Inflammatory macrophage treated with lipopolysaccharide for 1 hour (primary cell): ENCODE data around the gene YBX2.
"Not testable (repeated sequence)": the region's sequence is repeated elsewhere in the genome, so short reads cannot be mapped to it uniquely, and the experiment has no call there.

Source experiments
- DNase-seq, 2 donors: peaks; one replicate each; pipeline ENCODE4 v3.0.0-alpha.2; 2020 to 2022

YBX2 gene

DNA sequence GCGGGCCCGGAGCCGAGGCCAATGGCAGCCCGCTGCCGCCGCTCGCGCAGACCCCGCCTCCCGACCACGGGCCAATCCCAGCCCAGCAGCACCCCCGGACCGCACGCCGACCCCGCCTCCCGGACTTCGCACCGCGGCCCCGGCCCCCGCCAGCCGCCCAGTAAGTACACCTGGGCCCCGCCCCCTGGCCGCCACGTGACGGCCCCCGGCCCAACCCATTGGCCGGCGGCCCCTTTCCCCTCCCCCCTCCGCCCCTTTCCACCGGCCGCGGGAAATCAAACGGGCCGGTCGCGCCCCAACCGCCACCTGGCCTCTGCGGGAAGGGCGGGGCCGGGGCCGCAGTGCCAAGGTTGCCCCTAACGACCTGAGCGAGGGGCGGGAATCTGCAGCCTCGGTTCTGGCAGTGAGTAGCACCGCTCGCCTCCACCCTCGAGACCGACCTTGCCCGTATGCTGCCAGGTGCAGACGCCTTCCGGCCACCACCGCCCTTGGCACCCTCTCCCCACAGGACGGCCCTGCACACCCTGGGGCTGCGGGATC is at the start of gene YBX2:
Gene YBX2, minus strand, starts transcription at position 26 of the 540 bp plus-strand sequence. CDS start 139 bp downstream, outside the sequence.
- peak; percentile 21 to 22 for DNase-seq

DNA sequence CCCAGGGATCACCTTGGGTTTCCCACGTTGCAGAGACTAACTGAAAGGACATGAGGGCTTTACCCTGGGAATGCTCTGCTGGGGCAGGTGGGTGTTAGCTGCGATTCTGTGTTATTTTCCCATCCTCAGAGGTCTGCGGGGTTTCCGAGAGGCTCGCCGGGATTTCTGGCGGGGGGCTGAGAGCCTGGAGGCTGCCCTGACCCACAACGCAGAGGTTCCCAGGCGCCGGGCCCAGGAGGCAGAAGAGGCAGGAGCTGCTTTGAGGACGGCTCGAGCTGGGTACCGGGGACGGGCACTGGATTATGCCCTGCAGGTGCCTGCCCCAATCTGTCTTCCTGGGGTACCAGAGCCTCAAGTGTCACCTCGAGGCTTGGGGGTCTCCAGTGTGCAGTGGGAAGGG is 48.8 kb upstream of the YBX2 start:
- no peak for DNase-seq

DNA sequence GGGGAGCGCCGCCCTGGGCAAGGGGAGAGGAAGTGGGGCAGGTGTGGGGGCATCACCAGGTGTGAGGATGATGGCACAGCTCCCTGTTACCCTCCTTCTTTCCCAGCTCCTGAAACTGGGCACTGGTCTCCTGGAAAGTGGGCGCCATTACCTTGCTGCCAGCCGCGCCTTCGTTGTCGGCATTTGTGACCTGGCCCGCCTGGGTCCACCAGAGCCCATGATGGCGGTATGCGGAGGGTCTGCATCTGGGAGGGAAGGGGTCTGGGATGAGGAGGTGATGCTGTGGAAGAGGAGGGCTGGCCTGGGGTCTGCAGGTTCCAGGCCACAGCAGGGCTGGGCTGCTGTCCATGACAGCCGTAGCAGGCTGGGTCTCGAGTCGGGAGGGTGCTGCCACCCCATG is 47.4 kb upstream of the YBX2 start:
- no peak for DNase-seq

DNA sequence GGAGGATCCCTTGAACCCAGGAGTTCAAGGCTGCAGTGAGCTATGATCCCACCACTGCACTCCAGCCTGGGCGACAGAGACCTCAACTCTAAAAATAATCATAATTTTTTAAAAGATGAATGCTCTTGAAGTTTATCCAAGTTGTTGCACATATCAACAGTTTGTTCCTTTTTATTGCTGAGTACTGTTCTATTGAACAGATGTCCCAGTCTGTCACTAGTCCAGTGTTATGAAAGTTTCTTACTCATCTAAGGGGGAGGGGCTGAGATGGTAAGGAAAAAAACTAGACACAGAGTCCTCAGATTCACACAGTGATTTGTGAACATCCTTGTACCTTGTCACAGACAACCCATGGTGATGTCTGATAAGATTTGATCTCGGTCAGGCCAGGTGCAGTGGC is 45.7 kb upstream of the YBX2 start:
- DNase-seq: peak; percentile 42 to 48

DNA sequence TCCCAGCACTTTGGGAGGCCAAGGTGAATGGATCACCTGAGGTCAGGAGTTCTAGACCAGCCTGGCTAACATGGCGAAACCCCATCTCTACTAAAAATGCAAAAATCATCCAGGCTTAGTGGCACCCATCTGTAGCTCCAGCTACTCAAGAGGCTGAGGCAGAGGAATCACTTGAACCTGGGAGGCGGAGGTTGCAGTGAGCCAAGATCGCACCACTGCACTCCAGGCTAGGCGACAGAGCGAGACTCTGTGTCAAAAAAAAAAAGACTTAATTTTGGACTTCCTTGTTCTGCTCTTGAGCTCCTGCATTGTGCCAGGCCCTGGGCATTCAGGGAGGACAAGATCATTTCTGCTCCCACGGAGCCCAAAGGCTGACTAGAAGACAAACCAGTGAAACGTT is 43.2 kb upstream of the YBX2 start:
- DNase-seq: not testable (repeated sequence)

DNA sequence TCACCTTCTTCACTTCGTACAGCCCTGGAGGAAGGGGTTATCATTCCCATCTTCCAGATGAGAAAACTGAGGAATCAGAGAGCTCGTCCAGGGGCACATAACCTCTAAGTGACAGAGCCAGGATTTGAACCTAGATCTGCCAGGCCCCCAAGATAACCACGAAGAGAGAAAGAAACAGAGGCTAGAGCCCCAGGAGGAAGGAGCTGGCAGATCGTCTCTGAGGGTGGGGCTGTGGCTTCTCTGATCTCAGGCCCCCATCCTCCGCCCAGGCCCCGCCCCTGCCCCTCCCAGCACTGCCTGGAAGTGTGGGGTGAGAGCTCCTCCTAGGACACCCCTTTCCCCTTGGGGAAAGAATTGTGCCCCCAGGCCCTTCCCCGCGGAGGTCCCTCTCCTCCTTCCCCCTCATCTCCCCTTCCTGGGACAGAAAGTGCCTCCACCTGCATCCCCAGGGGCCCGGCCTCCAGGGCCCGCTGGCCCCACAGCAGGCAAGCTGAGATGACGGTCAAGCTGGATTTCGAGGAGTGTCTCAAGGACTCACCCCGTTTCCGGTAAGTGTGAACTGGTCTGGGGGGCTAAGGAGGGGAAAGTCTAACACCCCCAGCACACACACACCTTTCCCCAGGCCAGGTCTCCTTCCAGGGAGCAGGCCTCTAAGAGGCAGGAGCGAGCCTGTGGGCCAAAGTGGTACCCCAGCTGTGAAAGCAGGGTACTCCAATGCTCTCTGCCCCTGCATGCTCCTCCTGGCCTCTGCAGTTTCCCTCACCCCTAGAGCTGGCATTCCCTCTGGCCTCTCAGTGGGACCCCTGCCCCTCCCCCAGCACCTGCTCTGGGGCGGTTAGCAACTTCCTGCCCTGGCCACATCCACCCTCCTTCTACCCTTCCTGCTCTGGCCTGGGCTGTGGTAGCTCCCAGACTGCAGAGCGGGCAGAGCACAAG is 42.1 kb upstream of the YBX2 start, which contains the start of gene ACAP1:
Gene ACAP1, plus strand, starts transcription at position 290 of the 936 bp plus-strand sequence. Its CDS starts 206 bp downstream, at position 496.
- peak in 1 of 2 donors; percentile 16 for DNase-seq

DNA sequence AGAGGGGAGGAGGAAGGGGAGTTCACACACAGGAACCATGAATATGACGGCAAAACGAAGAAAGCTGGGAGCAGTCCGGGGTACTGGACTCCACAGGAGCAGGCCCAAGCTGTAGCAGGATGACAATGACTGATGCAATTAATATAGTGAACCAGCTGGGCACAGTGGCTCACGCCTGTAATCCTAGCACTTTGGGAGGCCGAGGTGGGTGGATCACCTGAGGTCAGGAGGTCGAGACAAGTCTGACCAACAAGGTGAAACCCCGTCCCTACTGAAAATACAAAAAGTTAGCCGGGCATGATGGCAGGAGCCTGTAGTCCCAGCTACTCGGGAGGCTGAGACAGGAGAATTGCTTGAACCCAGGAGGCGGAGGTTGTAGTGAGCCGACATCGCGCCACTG is 41.3 kb upstream of the YBX2 start:
- not testable (repeated sequence) for DNase-seq

DNA sequence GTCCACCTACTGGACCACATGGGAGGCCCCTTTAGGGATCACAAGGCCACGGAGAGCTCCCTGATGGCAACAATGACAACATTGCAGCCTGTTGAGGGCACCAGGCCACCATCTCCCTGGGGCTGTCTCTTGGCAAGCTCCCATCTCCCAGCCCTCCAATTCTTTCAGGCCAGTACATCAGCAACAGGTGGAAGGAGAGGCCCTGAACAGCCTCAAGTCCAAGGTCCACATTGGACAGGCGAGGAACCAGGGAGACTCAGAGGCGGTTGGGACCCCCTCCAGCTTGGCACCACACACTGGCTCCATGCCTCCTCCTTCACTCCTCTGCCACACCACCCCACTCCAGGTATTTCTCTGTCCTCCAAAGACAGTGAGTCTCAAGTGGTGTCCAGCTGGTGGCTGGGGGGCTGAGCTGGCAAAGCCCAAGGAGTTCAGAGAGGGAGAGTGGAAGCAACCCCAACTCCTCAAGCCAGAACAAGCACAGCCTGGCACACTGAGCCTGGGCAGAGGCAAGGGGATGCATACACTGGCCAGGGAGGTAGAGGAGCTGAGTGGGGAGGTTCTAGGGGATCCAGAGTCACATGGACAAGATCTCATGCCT is 40.6 kb upstream of the YBX2 start:
- DNase-seq: no peak

DNA sequence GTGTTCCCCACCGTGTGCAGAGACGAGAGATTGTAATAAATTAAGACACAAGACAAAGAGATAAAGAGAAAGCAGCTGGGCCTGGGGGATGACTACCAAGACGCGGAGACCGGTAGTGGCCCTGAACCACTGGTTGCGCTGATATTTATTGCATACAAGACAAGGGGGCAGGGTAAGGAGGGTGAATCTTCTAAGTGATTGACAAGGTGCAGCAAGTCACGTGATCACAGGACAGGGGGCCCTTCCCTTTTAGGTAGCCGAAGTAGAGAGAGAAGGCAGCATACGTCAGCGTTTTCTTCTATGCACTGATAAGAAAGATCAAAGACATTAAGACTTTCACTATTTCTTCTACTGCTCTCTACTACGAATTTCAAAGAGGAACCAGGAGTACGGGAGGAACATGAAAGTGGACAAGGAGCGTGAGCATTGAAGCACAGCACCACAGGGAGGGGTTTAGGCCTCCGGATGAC is 38.2 kb upstream of the YBX2 start:
- not testable (repeated sequence) for DNase-seq

DNA sequence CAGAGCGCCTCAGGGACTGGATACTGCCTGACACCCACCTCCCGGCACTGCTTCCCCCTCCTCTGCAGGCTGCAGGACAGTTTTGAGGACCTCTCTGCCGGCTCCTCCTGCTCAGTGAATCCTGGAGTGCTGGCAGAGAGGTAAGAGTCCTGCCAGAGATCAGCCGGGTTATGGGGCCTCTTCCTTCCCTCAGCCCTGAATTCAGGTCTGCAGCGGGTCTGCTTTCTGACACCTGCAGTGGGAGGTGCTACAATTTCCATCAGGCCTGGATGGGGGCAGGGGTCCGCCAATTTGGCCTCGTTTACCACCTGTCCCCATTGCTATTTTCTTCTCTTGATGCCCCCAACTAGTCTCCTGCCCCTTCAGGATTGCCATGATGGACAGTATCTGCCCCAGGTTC is 37.7 kb upstream of the YBX2 start:
- no peak for DNase-seq

DNA sequence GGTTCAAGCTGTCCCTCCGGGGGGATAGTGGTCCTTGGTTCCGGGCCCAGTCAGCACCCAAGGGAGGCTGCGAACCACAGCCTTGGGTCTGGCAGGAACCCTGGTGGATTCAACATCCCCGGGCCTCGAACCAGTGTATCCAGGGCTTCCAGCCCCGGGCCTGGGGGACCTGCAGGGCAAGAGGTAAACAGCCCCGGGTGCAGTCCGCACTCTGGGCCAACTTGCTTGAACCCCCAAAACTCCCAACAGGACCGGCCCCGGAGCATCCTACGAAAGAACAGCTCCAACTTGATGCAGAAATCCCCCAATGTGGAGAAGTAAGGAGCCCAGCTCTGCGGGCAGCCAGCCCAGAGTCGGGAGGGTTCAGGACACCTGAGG is 36.2 kb upstream of the YBX2 start:
- no peak for DNase-seq

DNA sequence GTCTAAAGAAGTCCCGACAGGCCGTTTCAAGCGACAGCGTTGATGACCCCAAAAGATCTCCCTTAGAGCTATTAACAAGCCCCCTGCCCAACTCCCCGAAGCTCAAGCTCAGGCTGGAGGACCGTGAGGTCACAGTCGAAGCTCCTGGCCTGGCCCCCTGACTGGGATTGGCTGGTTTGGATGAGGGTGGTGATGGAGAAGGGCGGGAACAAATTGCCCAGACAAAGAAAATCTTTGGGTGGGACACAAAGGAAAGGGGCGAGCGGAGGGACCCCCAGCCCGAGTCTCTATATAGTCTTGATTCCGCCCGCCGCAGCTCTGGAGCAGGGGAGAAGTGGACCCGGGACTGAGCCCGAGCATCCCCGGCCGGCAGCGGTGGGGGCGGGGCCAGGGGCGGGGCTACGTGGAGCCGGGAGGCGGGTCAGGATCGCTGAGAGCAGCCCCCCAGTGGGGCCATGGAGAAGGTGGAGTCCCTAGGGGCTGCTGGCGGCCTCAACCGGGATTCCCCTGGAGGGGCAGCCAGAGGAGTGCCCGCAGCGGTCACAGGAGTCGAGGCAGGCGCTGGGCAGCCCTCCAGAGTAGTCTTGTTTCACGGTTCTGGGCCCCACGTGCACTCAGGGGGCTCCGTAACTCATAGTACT is 35.7 kb upstream of the YBX2 start:
- peak; percentile 74 to 78 for DNase-seq

DNA sequence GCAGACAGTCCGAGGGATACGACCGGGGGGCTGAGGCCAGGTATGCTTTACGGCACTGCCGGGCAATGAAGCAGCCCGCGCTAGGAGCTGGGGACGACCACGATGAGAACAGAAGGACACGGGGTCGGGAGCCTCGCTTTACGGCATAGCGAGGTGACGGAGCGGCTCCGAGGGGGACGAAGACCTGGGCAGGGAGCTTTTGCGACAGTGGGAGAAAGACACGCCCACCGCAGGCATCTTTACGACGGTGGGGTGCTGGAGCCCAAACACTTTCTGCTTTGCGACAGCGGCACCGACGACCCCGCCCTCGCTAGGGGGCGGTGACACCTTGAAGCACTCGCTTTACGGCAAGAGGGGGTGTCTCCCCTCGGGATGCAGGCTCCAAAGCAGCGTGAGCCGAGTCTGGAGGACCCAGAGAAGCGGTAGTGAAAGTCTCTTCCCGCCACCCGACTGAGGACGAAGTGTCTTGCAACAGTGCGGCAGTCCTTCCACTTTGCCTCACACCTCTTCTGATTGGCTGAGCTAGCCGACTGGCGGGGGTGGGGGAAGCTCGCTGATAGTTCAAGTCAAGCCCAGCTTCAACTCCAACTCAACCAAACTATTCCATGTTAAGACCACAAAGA is 35.0 kb upstream of the YBX2 start:
- peak; percentile 97 to 100 for DNase-seq

DNA sequence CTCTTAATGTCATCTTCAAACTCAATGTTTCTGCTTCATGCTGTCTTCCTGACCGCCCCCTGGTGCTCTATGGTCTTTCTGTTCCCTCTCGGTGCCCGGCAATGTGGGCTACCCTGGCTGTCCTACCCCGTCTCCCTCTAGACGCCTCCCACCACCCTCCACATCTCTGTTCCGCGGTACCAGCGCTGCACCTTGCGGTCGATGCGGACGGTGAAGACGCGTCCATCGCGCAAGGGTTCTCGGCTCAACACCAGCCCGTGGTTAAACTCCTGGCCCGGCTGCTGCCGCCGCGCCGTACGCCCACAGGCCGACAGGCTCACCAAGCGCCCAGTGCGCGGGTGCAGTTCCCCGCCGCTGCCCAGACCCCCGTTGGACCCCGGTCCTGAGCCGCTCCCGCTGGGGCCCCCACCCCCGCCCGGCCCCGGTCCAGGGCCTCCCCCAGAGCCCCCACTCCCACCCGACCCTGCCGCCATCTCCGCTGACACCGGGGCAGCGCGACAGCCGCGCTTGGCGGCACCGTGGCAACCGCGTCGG is 34.5 kb upstream of the YBX2 start, which contains the start of gene NEURL4:
Gene NEURL4, minus strand, starts transcription at position 496 of the 534 bp plus-strand sequence. Its CDS starts 23 bp downstream, at position 473.
- peak in 1 of 2 donors; percentile 9 for DNase-seq

DNA sequence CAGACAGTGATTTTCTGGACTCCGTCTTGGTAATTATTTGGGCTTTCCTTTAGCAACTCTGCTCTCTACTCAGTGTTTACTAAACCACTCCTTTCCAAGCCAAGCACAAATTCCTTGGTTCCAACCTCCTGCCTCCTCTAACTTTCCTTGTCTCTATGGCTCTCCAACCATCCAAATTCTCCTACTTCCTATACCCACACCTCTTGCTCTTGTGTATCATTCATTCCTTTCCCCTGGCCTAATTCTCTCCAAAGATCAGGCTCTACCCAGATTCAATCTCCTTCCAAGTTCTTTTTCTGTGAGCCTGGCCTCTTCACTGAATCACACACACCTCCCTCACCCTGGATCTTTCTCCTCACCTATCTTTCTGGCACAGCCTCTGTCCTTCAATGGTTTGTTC is 33.6 kb upstream of the YBX2 start:
- no peak for DNase-seq

DNA sequence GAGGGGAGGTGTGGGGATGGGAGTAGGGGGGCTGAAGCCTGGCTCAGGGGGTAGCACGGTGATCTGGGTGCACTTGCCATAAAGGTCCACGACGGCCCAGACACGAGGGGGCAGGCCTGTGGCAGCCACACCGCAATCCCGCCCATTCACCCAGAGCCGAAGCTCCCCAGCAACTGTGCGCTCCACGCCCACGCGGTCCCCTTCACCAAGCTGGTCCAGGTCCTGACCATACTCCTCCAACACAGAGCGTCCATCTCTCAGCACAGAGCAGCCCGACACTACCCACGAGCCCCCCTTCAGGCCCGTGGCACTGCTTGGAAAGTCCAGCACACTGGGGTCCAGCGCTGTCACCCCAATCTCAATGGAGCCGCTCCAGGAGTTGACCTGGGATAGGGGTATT is 33.1 kb upstream of the YBX2 start:
- no peak for DNase-seq

DNA sequence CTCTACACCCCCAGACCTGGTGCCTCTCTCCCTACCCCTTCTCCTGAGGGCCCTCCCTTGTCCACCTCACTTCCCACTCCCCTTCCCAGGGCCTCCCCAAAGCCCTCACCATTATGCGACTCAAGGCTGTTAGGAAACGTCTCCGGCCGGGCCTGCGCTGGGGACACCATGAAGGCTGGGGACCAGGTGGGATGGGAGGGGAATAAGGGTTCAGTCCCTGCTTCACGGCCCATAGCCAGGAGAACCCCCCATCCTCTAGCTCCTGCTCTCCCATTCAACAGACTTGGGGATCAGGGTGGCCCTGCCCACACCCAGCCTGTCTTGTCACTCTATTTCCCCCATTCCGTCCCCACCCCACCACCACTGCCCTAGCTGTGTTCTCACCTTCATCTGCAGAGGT is 32.6 kb upstream of the YBX2 start:
- DNase-seq: no peak

DNA sequence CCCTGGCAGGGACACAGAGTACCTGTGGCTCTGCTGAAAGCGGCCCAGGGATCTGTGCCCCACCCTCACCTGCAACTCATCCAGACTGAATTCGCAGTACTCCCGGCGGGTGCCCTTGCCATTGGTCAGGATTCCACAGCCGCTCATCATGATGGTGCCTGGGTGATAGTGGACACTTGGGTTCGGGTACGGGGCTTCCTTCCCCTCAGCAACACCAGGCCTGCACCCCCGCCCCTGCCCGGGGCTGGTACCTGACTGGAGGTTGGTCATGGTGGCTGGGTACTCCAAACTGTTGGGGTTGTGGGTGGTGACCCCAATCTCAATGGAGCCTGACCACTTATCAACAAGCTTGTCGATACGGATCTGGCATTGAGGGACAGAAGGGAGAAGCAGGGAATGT is 31.7 kb upstream of the YBX2 start:
- no peak for DNase-seq

DNA sequence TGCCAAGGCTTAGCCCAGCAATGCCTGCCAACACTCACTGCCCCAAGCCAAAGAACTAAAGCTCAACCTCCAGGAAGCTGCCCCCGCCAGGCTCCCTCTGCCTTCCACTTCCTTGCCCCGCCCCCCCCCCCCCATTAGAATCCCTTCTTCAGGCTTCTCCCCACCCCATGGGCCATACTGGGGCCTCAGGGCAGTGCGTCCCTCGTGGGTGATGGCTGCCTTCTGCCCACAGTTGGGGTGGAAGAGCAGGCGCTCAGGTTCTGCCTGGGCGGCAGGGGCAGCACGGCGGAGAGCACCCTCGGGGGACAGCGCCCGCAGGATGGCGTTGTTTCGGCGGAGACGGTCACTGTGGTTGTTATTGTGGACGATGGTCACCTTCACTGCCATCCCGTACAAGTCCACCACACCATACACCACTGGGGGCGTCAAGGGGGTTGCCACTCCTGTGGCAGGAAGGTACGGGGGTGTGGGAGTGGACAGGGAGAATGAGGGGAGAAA is 30.6 kb upstream of the YBX2 start:
- no peak for DNase-seq

DNA sequence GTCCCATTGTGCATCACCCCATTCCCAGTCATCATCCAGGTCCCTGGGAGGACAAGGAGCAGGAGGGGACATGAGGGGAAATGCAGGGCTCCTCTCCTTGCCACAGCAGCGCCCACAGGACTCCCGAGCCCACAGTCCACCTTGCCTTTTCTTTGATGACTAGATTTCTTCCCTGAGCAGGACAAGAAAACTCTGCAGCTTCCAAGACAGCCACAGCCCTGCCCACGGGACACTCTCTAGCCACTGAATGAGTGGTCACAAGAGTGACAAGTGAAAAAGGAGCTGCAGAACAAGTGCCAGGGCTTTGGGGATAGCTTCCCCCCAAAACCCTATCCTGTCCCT is 30.0 kb upstream of the YBX2 start:
- no peak for DNase-seq

DNA sequence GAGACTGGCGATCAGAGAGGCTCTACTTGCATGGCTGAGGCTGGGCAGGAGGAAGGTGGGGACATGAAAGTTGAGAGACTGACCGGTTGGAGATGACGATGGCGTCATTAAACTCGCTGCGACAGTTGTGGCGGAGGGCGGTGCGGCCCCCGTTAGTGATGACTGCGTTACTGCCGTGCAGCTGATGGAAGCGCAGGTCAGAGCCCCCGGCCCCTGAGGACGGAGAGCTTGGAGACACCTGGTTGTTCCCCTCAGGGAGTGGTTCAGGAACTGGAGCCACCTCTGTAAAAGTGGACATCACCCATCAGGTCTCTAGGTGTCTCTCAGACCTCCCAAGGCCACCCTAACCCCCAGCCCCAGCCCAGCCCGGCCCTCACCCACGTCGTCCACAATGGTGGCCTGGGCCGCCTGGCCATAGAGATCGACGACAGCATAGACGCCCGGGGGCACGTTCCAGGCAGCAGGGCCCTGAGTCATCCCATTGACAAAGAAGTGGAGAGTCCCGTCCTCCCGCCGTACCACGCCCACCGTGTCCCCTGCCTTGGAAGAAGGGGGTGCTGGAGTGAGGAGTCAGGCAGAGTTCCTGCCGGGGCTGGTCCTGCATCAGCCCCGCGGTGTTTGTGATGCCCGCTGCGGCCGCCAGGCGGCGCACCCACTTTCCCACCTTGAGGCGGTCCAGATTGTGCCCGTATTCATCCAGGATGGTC is 29.4 kb upstream of the YBX2 start:
- DNase-seq: peak in 1 of 2 donors; percentile 71
